CD4-positive, alpha-beta T cell treated with Interleukin-15 for 1 hour (primary cell): Measurements from ENCODE around the gene ARHGEF28.

Experiments used
- DNase-seq: peaks from one replicate; pipeline ENCODE4 v3.0.0-alpha.2; 2020

ARHGEF28 gene

DNA sequence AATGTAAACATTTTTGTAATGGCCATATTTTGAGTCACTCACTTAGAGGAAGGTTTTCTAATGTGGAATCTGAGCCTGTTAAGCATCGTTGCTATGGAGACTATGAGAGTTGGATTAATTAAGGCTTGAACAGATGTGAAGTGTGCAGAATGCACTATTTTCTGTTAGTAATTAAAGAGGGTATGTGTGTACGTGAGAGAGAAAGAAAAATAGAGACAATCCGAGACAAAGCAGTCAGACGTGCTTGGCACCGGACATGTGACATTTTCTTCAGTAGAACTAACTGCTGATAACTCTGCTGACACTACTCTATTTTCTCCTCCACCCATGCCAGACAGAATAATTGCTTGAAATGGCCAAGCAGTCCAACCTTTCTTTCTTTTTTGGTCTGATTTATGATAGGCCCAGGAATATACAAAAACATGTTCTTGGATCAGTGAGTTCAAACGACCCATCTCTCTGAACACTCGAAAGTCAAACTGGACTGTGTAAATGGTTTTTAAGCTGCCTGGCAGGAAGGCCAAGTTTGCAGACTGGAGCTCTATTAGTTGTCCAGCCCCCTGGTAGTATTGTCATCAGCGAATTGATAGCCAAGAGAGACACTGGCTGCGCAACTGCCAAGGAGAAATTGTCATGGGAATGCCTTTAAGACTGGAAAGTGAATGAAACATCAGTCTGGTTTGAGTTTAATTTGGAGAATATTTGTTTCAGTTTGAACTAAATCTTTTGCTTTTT is 322.1 kb downstream of the ARHGEF28 start:
- no peak for DNase-seq

DNA sequence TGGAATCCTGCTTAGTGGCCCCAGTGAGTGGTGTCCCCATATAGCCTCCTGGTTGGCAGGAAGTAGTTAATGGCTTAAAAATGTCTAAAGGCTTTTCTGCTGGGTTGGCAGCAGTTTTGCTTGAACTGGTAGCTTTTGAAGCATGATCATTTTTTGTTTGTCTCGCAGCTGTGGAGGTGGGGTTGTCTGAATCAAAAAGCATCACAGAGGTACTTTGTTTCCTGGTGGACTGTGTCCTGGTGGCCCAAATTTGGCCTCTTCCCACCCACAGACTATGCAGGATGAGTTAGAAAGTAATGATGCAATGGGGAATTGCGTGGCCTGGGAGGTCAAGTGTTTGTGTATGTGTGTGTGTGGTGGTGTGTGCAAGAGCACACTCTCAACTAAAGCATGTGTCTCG is 322.7 kb downstream of the ARHGEF28 start:
- DNase-seq, result no peak

DNA sequence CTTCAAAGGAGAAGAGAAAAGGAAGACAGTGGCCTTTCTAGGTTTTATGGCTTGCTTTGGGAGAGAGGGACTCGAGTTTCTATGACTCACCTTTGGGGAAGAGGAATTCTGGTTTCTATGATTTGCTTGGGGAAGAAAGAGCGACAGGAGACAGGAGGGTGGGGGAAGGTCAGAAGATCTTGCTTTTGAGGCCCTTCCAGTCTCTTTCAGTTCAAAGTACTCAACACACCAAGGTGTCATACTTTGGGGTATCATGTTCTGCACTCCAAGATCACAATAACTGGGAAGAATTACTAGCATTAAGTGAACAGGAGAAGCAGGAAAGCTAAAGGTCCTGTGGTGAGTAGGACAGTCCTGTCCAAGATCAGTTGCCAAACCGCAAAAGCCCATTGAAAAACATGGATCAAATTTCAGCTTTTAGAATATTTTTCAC is 324.5 kb downstream of the ARHGEF28 start:
- DNase-seq, result no peak

DNA sequence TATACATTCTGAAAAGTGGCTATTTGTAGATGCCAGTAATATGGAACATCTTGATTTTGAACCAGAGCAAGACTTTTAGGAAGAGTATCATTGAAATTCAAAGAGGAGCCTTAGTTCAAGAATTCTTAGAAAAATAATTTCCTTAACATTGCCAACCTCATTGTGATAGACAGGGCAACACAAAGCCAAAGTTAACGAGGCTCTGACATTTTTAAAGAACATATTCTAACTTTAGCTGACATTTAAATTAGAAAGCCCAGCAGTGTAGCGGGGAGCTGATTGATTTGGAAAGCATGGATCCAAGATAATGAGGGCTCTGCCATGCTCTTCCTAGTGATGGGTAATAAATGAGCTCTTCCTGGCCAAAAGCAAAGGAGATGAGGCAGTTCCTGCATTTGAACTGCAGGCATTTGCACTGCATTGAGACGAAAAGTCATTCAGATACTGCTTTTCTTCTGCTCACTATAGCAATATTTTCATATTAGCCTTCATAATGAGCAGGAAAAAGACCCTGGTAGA is 325.0 kb downstream of the ARHGEF28 start:
- DNase-seq, result no peak

DNA sequence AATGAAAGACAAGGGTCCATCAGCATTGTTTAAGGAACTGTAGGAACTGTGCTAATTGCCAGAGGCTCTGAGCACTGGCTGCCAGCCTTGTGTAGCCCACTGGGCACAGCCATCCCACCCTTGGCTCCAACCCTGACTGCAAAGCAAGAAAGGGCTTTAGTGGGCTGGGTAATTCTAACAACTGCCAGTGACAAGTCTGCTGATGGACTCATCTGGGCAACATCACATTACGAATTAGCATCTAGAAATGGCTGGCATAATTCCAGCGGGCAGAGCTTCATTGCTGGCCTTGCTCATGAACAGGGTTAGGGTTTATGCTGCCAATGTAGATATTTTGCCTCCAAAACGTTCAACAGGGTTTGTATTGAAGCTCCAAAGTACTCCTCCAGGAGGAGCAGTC is 326.9 kb downstream of the ARHGEF28 start:
- DNase-seq, result no peak

DNA sequence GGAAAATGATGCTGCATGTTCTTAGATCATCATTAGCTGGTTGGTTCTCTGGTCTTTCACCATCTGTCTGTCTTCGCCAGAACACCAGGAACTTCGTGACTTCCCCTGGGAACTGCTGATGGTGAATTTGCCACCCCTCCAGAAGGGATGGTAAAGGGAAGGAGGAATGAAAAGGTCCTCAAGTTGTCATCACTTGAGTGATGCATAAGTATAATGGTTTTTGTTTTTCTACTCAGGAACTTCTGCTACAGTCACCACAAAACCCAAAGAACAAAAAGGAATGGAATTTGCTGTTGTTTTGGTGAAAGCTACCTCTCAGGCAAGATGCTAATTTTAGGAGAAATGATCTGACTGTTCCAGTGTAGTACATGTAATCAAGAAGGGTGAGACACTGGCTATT is 328.4 kb downstream of the ARHGEF28 start:
- DNase-seq, result no peak

DNA sequence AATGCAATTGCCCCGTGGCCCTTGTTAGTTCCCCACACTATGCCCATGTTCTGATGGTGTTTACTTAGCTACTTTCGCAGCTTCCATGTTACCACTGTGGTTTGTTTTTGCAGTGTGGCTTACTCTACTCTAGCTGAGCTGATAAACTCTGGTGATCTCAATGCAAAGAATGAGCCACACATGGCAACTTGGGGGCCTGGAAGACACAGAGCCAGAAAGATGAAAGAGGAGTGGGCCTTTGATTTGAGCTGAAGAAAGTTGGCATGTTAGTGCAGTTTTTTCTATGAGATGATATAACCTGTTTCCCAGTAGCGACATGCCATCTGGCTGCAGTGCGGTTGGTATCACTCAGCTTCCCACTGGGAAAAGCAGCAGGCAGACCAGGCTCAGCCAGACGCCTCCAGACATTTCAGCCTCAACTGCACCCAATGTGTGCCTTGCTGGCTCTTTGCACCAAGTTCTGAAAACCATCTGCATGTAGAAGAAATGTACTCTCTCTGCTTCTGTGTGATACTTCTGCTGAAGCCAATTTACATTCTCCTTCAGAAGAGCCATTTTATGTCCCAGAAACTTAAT is 329.4 kb downstream of the ARHGEF28 start:
- DNase-seq, result no peak

DNA sequence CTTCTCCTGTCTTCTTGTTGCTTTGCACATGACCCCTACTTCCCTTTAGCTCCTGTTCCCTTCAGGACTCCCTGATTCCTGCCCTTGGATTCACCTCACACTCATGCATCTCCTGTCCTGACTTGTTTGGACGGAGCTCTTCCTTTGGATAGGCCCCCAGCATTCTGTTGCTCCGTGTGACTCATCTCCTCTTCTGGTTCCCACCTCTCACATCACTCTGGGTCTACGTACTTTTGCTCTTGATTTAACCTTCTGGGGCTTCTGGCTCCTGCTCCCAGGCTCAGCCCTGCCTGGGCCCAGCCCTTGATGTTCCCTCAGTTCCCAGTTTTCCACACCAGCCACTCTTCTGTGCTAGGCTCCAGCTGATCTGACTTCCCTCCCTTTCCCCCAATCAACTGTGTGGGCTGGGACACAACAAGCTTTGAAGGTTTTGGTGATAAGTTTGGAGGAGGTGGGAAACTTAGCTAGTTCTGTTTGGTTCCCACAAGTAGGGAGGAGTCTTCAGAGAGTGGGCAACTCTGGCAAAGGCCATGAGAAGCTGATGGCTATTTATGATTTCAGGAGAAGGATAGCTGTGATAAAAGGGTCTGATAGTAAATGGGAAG is 331.5 kb downstream of the ARHGEF28 start:
- no peak for DNase-seq

DNA sequence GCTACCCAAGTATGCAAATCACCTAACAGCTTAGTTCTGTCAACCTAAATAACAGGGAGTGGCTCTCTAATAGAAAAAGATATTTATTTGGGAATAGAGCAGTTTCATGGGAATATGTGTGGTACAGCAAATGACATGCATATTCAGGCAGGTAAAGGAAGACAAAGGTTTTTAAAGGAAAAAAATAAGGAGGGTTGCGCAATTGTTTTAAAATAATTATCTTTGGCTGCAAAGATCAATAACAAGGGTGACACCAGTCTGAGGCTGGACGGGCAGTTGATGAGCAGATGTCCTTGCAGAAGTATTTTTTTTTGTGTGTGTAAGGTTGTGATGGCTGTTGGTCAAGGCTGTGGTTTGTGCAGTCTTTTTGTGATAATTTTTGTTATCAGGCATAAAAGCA is 332.0 kb downstream of the ARHGEF28 start:
- DNase-seq, result no peak

DNA sequence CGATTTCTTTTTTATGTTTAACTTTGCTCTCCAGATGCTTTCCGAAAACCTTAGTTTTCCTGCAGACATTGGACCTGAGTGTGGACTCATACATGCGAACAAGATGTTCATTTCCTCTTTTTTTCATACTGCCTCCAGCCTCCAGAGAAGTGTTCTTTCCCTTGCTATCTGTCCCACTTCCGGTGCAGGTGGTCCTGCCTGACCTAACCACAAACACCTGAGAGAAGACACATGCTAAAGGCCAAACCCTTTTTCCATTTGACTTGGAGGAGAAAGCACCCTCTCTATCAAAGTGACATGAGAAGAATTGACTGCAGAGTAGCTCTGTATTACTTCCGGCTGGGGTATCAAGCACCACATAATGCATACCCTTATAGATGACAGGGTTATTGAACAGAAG is 334.0 kb downstream of the ARHGEF28 start:
- DNase-seq, result no peak

DNA sequence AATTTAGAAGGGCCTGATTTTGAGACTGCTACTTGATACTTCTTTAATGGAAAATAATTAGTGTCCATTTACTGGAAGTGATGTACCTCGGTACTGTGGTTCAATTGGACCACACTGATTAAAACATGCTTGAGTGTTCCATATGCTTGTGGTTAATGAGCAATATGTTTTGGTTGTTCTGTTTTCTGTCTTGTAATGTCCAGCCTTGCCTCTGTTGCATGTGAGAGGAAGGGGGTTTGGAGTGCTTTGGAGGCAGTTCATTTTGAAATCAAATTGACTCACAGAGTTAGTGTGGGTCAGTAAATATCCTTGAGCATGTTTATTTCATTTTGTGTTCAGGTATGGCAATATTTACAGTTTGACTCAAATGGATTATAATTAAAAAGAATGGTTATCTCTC is 334.4 kb downstream of the ARHGEF28 start:
- no peak for DNase-seq

DNA sequence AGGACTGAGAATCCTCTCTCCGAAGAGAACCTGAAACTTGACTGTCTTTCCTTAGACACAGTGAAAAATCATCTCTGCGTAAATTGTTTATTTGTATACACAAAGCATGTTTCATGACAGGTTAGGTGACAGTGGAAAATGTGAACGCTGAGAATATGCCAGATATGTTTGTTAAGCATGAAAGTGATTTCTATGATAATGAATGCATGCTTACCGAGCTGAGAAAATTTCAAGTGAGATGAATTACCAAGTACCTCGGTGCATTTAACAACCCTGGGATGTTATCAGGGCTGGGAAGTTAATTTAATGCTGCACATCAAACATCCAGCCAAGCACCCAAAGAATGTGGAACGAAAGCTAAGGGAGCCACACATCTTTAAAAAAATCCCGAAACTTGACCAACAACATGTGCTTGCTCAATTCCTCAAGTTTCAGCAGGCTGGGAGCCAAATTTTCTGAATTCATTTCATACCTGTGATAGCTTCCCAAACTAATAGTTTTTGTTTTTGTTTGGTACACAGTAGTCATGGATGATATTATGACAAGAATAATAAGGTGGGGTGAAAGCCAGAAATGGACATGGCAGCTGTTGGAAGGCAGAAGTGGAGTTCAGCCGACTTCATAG is 336.9 kb downstream of the ARHGEF28 start:
- DNase-seq, result no peak

DNA sequence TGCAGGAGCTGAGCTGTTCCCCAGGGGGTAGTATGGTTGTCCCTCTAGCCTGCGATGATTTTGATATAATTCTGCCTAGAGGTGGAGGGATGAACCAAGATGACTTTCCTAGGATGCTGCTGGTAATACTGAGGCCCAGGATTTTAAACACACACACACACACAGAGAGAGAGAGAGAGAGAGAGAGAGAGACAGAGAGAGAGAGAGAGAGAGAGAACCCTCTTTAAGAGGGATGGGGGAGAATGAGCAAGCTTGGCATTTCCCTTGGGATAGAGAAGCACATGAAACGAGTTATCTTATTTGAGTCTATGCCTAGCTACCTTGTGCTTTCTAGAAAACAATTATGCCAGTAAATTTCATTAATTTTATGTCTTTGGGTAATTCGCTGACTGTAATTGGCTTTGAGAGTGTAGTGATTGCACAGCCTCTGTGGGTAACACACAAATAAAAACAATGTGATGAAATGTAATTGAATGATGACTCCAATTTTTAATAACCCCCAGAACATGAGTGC is 338.4 kb downstream of the ARHGEF28 start:
- no peak for DNase-seq

DNA sequence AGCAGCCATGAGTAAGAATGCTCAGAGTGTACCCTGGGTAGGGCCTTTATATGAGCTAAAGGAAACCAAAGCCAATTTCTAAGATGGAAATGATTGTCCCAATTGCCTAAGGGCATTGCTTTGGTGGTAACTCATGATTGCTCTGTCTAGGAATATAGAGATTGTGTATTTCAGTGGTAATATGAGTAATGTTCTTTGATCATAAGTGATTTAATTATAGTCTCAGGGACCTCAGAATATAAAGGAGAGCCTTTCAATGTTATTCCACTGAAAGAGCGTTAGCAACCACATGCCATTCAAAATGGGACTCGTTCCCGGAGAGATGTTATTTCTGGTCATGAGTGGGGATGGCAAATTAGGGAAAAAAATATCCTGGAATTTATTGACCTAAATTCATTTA is 340.5 kb downstream of the ARHGEF28 start:
- DNase-seq, result no peak

DNA sequence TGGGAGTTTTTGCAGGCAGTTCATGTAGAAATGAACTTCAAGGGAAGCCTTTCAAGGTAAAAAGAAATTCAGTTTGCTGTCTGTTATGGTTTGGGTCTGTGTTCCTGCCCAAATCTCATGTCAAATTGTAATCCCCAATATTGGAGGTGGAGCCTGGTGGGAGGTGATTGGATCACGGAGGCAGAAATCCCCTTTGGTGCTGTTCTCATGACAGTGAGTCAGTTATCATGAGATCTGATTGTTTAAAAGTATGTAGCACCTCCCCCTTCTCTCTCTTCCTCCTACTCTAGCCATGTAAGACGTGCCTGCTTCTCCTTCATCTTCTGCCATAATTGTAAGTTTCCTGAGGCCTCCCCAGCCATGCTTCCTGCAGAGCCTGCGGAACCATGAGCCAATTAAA is 341.4 kb downstream of the ARHGEF28 start:
- no peak for DNase-seq

DNA sequence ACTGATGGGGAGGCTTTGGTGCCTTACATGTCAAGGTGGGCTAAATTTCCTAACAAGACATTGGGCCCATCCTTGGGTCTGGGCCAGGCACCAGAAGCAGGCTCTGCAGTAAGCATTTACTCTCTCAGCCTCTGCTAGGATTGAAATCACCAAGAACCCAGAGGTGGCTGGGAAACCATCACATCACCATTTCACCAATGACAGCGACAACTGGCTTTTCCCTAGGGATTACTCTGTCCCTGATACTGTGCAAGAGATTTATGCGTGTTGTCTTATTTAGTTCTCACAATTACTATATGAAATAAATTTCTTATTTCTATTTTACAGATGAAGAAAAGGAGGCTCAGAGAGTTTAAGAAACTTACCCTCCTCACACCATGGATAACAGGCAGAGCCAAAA is 342.2 kb downstream of the ARHGEF28 start:
- DNase-seq, result no peak

DNA sequence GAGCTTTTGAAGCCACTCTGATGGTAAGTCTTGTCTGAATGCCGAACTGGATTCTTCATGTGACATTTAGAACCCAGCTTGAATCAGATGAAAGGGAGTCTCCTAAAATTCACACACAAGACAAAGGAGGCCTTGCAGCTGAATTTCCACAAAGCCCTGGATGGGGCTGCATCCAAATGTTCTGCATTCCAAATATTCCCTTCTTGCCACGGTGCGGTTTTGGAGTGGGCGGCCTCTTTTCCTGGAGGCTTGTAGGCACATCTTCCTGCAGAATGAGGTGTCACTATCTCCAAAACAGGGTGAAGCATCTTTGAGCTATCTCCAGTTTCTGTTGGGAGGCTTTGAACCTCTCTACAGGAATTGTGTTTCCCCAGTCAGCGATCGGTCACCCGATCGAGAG is 342.7 kb downstream of the ARHGEF28 start:
- DNase-seq, result no peak

DNA sequence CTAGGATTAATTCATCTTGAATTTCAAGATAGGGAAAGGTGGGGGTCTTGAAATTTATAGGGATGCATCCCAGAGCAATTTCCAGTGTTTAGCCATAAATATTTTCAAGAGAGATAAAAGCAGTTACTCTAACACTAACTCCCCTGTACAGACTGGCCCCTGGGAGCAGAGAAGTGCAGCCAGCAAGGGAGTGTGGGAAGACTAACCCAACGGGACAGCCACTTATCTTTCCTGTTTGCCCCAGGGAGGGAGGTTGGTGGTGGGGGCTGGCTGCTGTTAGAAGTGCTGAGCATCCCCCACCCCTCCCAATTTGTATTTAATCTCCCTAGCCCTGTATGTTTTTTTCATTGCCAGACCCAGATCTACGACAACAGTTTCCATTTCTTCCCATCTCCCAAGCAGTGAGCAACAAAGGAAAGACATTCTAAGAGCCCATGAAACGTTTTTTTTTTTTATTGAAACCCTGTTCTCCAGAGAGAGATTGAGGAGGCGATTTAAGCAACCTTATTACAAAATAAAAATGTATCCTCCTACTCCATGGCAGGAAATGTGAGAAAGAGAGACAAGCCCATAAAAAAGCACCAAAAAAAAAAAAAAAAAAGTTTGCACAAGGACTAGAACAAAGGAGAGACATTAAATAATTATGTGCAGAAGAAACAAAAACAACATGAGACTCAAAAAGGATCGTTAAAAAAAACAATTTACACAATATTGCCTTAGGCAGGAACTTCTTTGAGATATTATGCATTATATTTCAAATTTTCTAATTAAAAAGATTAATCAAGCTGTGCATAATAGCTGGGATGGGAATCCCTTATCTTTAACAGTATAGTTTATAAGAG is 343.4 kb downstream of the ARHGEF28 start:
- no peak for DNase-seq

DNA sequence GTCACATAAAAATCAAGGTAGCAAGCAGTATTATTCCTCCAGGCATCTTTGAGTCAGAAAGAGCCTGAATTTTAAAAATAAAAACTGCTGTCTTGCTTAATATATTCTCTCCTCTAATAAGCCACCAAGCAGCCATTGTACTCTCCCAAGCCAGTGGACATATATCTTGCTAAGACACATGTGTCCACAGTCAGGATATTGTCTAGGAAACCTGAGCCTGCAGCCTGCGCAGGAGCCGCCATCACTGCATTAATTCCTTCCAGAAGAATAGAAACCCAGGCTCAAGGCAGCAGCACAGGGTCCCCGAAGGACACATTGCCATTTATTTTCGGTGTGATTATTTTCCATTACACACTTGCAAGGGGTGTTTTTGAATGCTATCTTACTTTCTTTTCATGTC is 345.3 kb downstream of the ARHGEF28 start:
- DNase-seq, result no peak

DNA sequence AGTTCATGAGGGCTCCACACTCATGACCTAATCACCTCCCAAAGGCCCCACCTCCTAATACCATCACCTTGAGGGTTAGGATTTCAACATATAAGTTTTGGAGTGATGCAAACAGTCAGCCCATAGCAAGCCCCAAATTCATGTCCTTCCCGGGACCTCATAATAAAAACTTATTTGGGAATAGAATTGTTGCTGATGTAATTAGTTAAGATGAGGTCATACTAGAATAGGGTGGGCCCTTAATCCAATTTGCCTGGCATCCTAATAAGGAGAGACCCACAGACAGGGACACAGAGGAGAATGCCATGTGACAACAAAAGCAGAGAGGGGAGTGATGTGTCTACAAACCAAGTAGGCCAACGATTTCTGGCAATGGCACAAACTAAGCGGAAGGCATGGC is 347.1 kb downstream of the ARHGEF28 start:
- DNase-seq, result no peak

DNA sequence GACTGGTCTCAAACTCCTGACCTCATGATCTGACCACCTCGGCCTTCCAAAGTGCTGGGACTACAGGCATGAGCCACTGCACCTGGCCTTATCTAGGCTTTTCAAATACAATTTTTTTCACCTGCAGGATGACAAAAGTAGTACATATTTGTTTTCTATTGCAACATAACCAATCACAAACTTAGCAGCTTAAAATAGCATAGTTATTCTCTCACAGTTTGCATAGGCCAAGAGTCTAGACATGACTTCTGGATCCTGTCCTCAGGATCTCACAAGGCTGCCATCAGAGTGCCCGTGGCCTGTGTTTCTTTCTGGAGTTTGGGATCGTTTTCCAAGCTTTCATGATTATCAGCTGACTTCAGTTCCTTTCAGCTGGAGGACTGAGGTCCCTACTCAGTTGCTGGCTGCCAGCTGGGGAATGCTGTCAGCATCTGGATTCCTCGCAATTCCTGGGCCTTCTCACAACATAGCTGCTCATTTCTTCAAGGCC is 348.9 kb downstream of the ARHGEF28 start:
- no peak for DNase-seq

DNA sequence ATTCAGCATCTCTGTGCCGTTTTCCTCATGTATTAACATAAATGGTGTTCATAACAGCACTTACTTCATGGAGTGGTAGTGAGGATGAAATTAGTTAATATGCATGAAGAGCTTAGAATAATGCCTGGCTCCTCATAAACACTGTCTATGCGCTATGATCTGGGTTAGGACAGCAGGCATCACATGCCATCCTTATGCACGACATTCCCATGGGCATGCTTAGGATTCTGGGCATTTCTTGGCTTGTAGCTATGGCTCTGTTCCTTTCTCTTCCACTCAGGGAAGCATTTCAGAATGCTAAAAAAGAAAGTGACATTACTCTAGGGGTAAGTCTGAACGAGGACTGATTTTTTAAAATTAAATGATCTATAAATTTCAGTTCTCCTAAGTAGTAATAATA is 349.8 kb downstream of the ARHGEF28 start:
- DNase-seq, result no peak

DNA sequence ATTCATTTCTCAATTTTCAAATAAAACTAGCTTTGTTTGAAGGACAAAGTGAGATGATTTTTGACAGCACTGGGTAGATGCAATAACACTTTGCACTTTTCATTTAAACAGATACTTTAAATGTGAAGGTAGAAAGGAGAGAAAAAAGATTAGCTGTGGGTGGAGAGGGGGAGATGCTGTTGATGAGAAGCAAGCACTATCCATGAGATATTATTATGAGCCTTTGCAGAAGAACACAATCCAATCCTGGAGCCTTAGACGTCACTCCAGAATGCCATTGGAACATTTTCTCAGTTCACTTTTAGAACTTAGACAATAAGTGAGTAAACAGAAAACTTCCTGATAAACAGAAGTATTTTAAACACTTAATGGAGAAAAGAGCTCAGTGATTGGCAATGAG is 351.1 kb downstream of the ARHGEF28 start:
- no peak for DNase-seq
